Mesenchymal stem cell (in vitro differentiated cells and primary cell): Measurements from ENCODE around the gene FYN.

Experiments used
- DNase-seq: peaks from one replicate; pipeline ENCODE4 v3.0.0-alpha.2; 2013
- H2AFZ ChIP-seq: one replicate; pipeline ENCODE4 v1.6.1; 2013; ENCODE audit warnings: low read depth, mild to moderate bottlenecking, control low read depth, inconsistent platforms, low read length, moderate library complexity
- H2AK5ac ChIP-seq: 2 replicates; pipeline ENCODE4 v1.6.1; 2013; ENCODE audit warnings: low read length, moderate library complexity, mild to moderate bottlenecking, inconsistent platforms; ENCODE audit not compliant: severe bottlenecking
- H2BK120ac ChIP-seq: one replicate; pipeline ENCODE4 v1.6.1; 2013; ENCODE audit warnings: low read depth, mild to moderate bottlenecking, inconsistent platforms, low read length, moderate library complexity
- H2BK12ac ChIP-seq, 2 experiments: one replicate each; pipeline ENCODE4 v1.6.1; 2013; ENCODE audit warnings: inconsistent platforms in 2 of 2, low read length in 2 of 2, mild to moderate bottlenecking in 2 of 2, moderate library complexity in 2 of 2, control low read depth in 1 of 2
- H2BK15ac ChIP-seq: one replicate; pipeline ENCODE4 v1.6.1; 2013; ENCODE audit warnings: mild to moderate bottlenecking, low read depth, inconsistent platforms; ENCODE audit not compliant: poor library complexity, severe bottlenecking
- H2BK5ac ChIP-seq: 2 replicates; pipeline ENCODE4 v1.6.1; 2013; ENCODE audit warnings: low read depth, mild to moderate bottlenecking, low read length, control low read depth, inconsistent platforms; ENCODE audit not compliant: poor library complexity, severe bottlenecking
- H3K14ac ChIP-seq, 2 experiments: one replicate each; pipeline ENCODE4 v1.6.1; 2013; ENCODE audit warnings: inconsistent platforms in 2 of 2, low read length in 2 of 2, control low read depth in 1 of 2, mild to moderate bottlenecking in 1 of 2, moderate library complexity in 1 of 2
- H3K18ac ChIP-seq, 2 experiments: one replicate each; pipeline ENCODE4 v1.6.1; 2013; ENCODE audit warnings: inconsistent platforms in 2 of 2, low read length in 2 of 2, control low read depth in 1 of 2, low read depth in 1 of 2, mild to moderate bottlenecking in 1 of 2
- H3K23ac ChIP-seq, 2 experiments: one replicate each; pipeline ENCODE4 v1.6.1; 2013; ENCODE audit warnings: inconsistent platforms in 2 of 2, low read length in 2 of 2, mild to moderate bottlenecking in 2 of 2, moderate library complexity in 2 of 2, control low read depth in 1 of 2
- H3K27ac ChIP-seq: 2 replicates; pipeline ENCODE4 v1.5.1; 2013; ENCODE audit warnings: mild to moderate bottlenecking, moderate library complexity, low read length, control low read depth, inconsistent platforms; ENCODE audit not compliant: poor library complexity, severe bottlenecking
- H3K27me3 ChIP-seq, 2 experiments: 2 replicates each; pipeline versions ENCODE4 v1.6.1 to v1.7.0; 2013; ENCODE audit warnings: low read length in 2 of 2, mild to moderate bottlenecking in 2 of 2, moderate library complexity in 2 of 2, control low read depth in 1 of 2, inconsistent platforms in 1 of 2; ENCODE audit not compliant: control insufficient read depth in 1 of 2, insufficient read depth in 1 of 2
- H3K36me3 ChIP-seq, 2 experiments: 2 replicates each; pipeline versions ENCODE4 v1.6.1 to v1.7.0; 2013; ENCODE audit warnings: low read length in 2 of 2, control low read depth in 1 of 2, inconsistent platforms in 1 of 2, low read depth in 1 of 2, mild to moderate bottlenecking in 1 of 2; ENCODE audit not compliant: insufficient read depth in 2 of 2, control insufficient read depth in 1 of 2
- H3K4ac ChIP-seq, 2 experiments: one replicate each; pipeline ENCODE4 v1.6.1; 2013; ENCODE audit warnings: inconsistent platforms in 2 of 2, low read length in 2 of 2, mild to moderate bottlenecking in 2 of 2, moderate library complexity in 2 of 2, control low read depth in 1 of 2, low read depth in 1 of 2
- H3K4me1 ChIP-seq: 2 replicates; pipeline ENCODE4 v1.6.1; 2013; ENCODE audit warnings: low read depth, low read length, control low read depth; ENCODE audit not compliant: control insufficient read depth, insufficient read depth
- H3K4me2 ChIP-seq: 2 replicates; pipeline ENCODE4 v1.6.1; 2013; ENCODE audit warnings: low read length, mild to moderate bottlenecking, inconsistent platforms; ENCODE audit not compliant: poor library complexity, severe bottlenecking
- H3K4me3 ChIP-seq, 2 experiments: 2 replicates each; pipeline versions ENCODE4 v1.5.1 to v1.7.0; 2013; ENCODE audit warnings: low read length in 2 of 2, mild to moderate bottlenecking in 2 of 2, control low read depth in 1 of 2, low read depth in 1 of 2; ENCODE audit not compliant: insufficient read depth in 1 of 2
- H3K79me1 ChIP-seq: replicated peaks from 2 replicates; pipeline ENCODE4 v1.6.1; 2013; ENCODE audit warnings: mild to moderate bottlenecking, control low read depth, low read length, inconsistent platforms; ENCODE audit not compliant: poor library complexity, severe bottlenecking
- H3K9ac ChIP-seq: 2 replicates; pipeline ENCODE4 v1.7.0; 2013; ENCODE audit warnings: mild to moderate bottlenecking, low read length, moderate library complexity
- H3K9me3 ChIP-seq: 2 replicates; pipeline ENCODE4 v1.7.0; 2013; ENCODE audit warnings: mild to moderate bottlenecking, low read length; ENCODE audit not compliant: control insufficient read depth
- H4K8ac ChIP-seq: one replicate; pipeline ENCODE4 v1.6.1; 2013; ENCODE audit warnings: inconsistent platforms, mild to moderate bottlenecking, low read length, moderate library complexity
- H4K91ac ChIP-seq: one replicate; pipeline ENCODE4 v1.6.1; 2013; ENCODE audit warnings: mild to moderate bottlenecking, low read length, inconsistent platforms
- WGBS: methylation state at CpG from one replicate; pipeline ENCODE4 v1.1.7; 2013; ENCODE audit warnings: mixed read lengths; 5-methylcytosine and 5-hydroxymethylcytosine counted together

Gene FYN

DNA sequence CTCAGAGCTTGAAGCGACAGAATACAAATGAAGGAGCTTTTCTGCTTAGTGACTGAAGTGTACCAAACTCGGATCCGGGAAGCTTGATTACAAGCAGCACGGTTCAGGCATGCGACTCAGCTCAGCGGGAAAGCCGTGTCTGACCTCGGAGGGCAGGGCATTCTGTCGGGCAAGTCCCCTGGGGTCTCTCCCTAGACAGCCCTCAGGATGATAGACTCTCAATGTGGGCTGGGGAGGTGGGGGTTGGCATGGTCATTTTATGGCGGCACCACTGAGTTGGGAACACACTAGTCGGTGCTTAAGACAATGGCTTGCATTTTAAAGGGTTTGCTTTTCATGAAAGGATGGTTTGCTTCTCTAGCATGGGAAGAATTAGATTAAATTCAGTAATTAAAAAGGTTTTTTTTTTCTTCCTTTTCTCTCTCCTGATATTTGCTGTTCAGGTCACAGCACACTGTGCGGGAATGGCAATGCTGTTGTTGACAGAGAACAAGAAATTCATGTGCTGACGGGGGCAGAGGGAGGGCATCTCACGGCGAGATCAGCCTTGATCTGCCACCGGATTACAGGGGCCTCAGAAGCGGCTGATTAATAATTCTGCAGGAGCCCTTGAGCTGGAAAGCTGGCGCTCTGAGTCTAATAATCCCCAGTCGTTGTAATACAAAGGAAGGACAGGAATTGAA lies 186.9 kb downstream of the FYN start:
- DNase-seq: no peak
- Histone ChIP-seq H2AK5ac (no peak overlapping the region), H2BK12ac (no peak overlapping the region), H4K8ac (no peak overlapping the region), H3K4me3 (no peak overlapping the region), H2BK120ac (no peak overlapping the region), H2BK15ac (no peak overlapping the region), H3K14ac (no peak overlapping the region), H3K4me1 (peaks cover 12% of the 10 kb centered on the region), H3K27ac (no peak overlapping the region), H3K36me3 (peaks cover 16 to 73% of the 10 kb centered on the region in 2 experiments), H2AFZ (no peak overlapping the region), H3K4me2 (no peak overlapping the region), H3K23ac (no peak overlapping the region), H3K18ac (peak overlapping the region in 1 of 2 experiments; percentile 38), H4K91ac (no peak overlapping the region), H3K9me3 (no peaks in the 10 kb centered on the region), H3K79me1 (peaks cover 2% of the 10 kb centered on the region), H2BK5ac (no peak overlapping the region), H3K27me3 (no peaks in the 10 kb centered on the region), H3K9ac (peak overlapping the region; percentile 50), H3K4ac (no peak overlapping the region)
- WGBS: 60% methylated on average over 19 of the region's 19 CpGs

DNA sequence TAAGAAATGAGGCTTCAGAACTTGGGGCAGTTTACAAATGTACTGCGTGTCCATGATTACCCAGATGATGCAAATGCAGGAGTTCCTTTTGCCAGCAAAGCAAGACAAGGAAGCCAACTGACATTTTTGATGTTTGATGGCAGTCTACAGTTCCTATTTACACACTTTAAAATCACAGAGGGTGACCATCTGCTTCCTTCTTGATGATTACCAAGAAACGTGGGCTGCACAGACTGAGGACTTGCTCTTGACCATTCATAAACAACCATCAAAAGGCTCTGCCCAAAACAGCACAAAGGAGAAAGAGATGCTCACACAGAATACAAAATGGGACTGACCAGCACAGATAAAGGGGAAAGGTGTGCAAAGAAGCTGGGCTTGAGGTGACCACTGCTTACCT lies 187.7 kb downstream of the FYN start:
- H3K9me3 ChIP-seq: no peaks in the 10 kb centered on the region
- no peak overlapping the region for H3K4me2 ChIP-seq
- no peak overlapping the region for H2AFZ ChIP-seq
- H4K91ac ChIP-seq: no peak overlapping the region
- H2BK12ac ChIP-seq: no peak overlapping the region
- H3K9ac ChIP-seq: peak overlapping the region; percentile 50
- no peaks in the 10 kb centered on the region for H3K27me3 ChIP-seq
- H4K8ac ChIP-seq: no peak overlapping the region
- no peak overlapping the region for H3K4me3 ChIP-seq
- H2BK120ac ChIP-seq: no peak overlapping the region
- no peak overlapping the region for H3K27ac ChIP-seq
- H3K79me1 ChIP-seq: peaks cover 2% of the 10 kb centered on the region
- H3K4me1 ChIP-seq: peaks cover 8% of the 10 kb centered on the region
- H3K36me3 ChIP-seq: peaks cover 13 to 69% of the 10 kb centered on the region in 2 experiments
- no peak overlapping the region for H3K4ac ChIP-seq
- no peak overlapping the region for H3K23ac ChIP-seq
- no peak overlapping the region for H2AK5ac ChIP-seq
- H3K14ac ChIP-seq: no peak overlapping the region
- WGBS: 68% methylated on average over 2 of the region's 2 CpGs
- DNase-seq: no peak
- H2BK15ac ChIP-seq: no peak overlapping the region
- no peak overlapping the region for H3K18ac ChIP-seq
- H2BK5ac ChIP-seq: no peak overlapping the region

DNA sequence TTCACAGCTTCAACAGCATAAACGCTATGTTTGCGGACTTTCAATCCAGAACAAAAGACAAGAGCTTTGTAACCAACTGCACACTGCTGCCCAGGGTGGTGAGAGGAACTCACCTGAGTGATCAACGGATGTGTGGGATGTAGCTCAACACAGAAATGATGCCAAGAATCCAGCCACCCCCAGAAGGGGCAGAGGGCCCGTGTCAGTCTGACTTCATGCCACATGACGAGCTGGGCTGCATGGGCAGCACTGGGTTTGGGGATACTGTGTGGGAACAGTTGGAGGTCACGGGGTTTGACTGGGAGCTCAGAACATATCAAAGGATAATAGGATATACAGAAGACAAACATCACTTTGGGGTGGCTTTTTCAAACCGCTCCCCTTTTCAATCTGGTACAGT lies 188.2 kb downstream of the FYN start:
- H3K23ac ChIP-seq: no peak overlapping the region
- H3K4me3 ChIP-seq: no peak overlapping the region
- no peak overlapping the region for H3K18ac ChIP-seq
- 94% methylated on average over 7 of the region's 7 CpGs for WGBS
- no peak overlapping the region for H2AK5ac ChIP-seq
- H2AFZ ChIP-seq: no peak overlapping the region
- no peak overlapping the region for H2BK12ac ChIP-seq
- no peak overlapping the region for H2BK15ac ChIP-seq
- H3K4me2 ChIP-seq: no peak overlapping the region
- H3K4me1 ChIP-seq: peaks cover 8% of the 10 kb centered on the region
- no peaks in the 10 kb centered on the region for H3K27me3 ChIP-seq
- H4K8ac ChIP-seq: no peak overlapping the region
- no peak overlapping the region for H3K14ac ChIP-seq
- H2BK5ac ChIP-seq: no peak overlapping the region
- no peak overlapping the region for H2BK120ac ChIP-seq
- H3K36me3 ChIP-seq: peaks cover 11 to 69% of the 10 kb centered on the region in 2 experiments
- H3K9me3 ChIP-seq: no peaks in the 10 kb centered on the region
- no peak overlapping the region for H3K27ac ChIP-seq
- H3K4ac ChIP-seq: no peak overlapping the region
- no peak for DNase-seq
- peak overlapping the region; percentile 50 for H3K9ac ChIP-seq
- no peak overlapping the region for H4K91ac ChIP-seq
- peaks cover 2% of the 10 kb centered on the region for H3K79me1 ChIP-seq

DNA sequence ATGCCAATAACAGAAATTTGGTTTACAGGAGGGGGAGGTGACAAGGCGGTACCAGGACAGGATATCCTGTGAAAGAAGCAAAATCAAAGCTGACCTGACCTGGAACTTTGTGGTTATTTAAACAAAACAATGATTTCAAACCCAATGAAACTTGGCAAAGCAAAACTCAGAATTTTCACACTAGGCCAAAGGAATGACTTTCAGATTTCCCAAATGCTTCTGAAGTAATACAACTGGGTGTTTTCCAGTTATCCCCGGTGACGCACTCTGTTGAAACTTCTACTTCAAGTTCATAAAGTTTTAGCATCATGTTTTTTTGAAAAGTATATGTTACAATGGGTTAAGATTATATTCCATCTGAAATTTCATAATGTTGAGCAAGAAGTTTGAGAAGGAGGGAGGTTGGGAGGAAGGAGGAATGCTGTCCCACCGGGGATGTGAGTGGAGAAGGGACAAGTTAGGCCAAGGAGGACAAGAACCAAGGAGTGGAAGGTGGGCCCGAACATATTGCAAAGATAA lies 189.4 kb downstream of the FYN start:
- peak overlapping the region in 1 of 2 experiments; percentile 66 for H3K14ac ChIP-seq
- peak overlapping the region; percentile 65 for H3K9ac ChIP-seq
- no peak overlapping the region for H2AK5ac ChIP-seq
- H2BK5ac ChIP-seq: no peak overlapping the region
- no peaks in the 10 kb centered on the region for H3K27me3 ChIP-seq
- peaks cover 4% of the 10 kb centered on the region for H3K79me1 ChIP-seq
- H3K23ac ChIP-seq: no peak overlapping the region
- H3K4me3 ChIP-seq: peak overlapping the region in 1 of 2 experiments; percentile 5
- peaks cover 9 to 69% of the 10 kb centered on the region in 2 experiments for H3K36me3 ChIP-seq
- peak overlapping the region in 1 of 2 experiments; percentile 16 for H3K18ac ChIP-seq
- no peak overlapping the region for H2AFZ ChIP-seq
- H3K9me3 ChIP-seq: no peaks in the 10 kb centered on the region
- H2BK12ac ChIP-seq: no peak overlapping the region
- no peak overlapping the region for H4K8ac ChIP-seq
- H3K4me2 ChIP-seq: no peak overlapping the region
- peak; percentile 40 for DNase-seq
- no peak overlapping the region for H2BK15ac ChIP-seq
- 97% methylated on average over 3 of the region's 5 CpGs for WGBS
- H3K27ac ChIP-seq: no peak overlapping the region
- H3K4me1 ChIP-seq: peaks cover 8% of the 10 kb centered on the region
- no peak overlapping the region for H2BK120ac ChIP-seq
- no peak overlapping the region for H4K91ac ChIP-seq
- no peak overlapping the region for H3K4ac ChIP-seq
